AG04450 (cell line): ENCODE results near the gene KCNH4. TPM values are rescaled to one million over a fixed set of nuclear protein-coding genes. Genes with fewer than 3 reads are reported as not detected.
"Not testable (repeated sequence)": the region's sequence is repeated elsewhere in the genome, so short reads cannot be mapped to it uniquely, and the experiment has no call there.

Experiments
- CTCF ChIA-PET: fragments of 300-600, 350-600 bp; formaldehyde crosslinking; extraction: SDS; loops from one replicate; lab custom pipeline; 2022; ENCODE audit warnings: antibody characterized with exemption, inconsistent platforms; lab: Charles Lee
- POLR2A ChIA-PET: fragments of 350-600 bp; formaldehyde crosslinking; extraction: SDS; loops from one replicate; lab custom pipeline; 2021; ENCODE audit warnings: antibody characterized with exemption, inconsistent platforms; lab: Yijun Ruan, JAX
- DNase-seq: peaks from one replicate; pipeline ENCODE4 v3.0.0-alpha.2; 2011; ENCODE audit warnings: low read depth, low spot score
- H3K27ac ChIP-seq: one replicate; pipeline ENCODE4 v1.5.1; 2012; ENCODE audit warnings: low read depth, low read length, control low read depth
- H3K27me3 ChIP-seq: one replicate; pipeline ENCODE4 v1.6.0; 2012; ENCODE audit warnings: low read length; ENCODE audit not compliant: control insufficient read depth, insufficient read depth
- H3K4me3 ChIP-seq: 2 replicates; pipeline ENCODE4 v1.5.1; 2011; ENCODE audit warnings: mild to moderate bottlenecking, low read depth, low read length, control low read depth
- H3K9me3 ChIP-seq: 2 replicates; pipeline ENCODE4 v1.5.1; 2012; ENCODE audit warnings: low read length; ENCODE audit not compliant: control insufficient read depth, insufficient read depth
- polyA plus RNA-seq: library from polyadenylated mRNA; depleted of rRNA; stranded (reverse); fragments of >200 nt; gene quantifications from 2 replicates; pipeline ENCODE4 v1.2.3, GENCODE V29; 2011
- TF ChIP-seq, protein P1 (sequence below): IDR thresholded peaks from 2 replicates; pipeline ENCODE4 v1.5.1; 2011; ENCODE audit warnings: low read depth, low read length, control low read depth, inconsistent platforms

Gene KCNH4
- polyA plus RNA-seq, 1 experiment, result 0.01 TPM

DNA sequence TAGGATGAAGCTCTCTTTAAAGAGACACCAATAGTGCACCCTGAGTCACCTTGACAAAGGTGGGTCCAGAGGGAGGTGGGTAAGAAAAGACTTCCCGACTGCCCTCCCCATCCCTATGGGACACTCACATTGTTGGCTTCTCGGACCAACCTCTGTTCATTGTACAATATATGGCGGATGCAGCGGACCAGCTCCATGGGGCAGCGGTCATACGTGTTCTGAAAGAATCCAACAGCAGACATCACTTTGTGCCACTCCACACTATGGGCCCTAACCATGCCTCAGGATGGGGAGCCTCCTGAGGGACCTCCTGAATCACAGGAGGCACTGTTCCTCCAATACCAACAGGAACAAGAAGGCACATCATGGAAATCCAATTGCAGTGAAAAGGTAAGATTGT lies 43.7 kb upstream of the KCNH4 start:
- POLR2A ChIA-PET, result interaction anchor here (0.6 kb wide), 1 partner anchor 97 kb away, joined by 4 read pairs; no protein-coding TSS in a partner anchor

DNA sequence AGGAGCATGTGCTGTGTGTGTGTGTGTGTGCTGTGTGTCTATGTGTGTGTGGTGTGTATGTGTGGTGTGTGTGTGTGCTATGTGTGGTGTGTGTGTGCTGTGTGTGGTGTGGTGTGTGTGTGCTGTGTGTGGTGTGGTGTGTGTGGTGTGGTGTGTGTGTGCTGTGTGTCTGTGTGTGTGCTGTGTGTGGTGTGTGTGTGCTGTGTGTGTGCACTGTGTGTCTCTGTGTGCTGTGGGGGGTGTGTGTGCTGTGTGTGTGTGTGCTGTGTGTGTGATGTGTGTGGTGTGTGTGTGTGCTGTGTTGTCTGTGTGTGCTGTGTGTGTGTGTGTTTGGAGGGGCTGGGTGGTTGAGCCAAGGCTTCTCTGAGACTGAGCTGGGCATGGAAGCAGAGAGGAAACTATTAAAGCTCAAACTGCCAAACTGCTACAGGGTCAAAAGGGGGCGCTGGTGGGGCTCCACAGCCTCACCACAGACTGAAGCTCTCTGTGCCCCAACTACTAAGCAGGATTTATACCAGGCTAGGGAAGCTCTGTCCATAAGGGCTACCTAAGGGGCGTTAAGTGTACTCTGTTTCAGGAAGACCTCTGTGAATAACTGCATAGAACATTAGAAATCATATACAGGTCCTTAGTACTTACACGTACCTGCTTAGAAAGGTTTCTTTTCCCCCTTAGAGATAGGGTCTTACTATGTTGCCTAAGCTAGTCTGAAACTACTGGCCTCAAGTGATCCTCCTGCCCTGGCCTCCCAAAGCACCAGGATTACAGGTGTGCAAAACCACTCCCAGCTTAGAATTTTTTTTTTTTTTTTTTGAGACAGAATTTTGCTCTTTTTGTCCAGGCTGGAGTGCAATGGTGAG lies 41.2 kb upstream of the KCNH4 start:
- POLR2A ChIA-PET, result interaction anchor here (0.6 to 1.7 kb wide), 4 partner anchors 11 to 314 kb away, joined by 4 to 8 read pairs (median 4); partner anchors contain the start of genes NAGLU and STAT5B
- peak; percentile 13 for DNase-seq
- Histone ChIP-seq H3K27me3 (no peaks in the 10 kb centered on the region), H3K4me3 (no peak overlapping the region), H3K9me3 (no peaks in the 10 kb centered on the region), H3K27ac (no peak overlapping the region)
- CTCF ChIA-PET, result interaction anchor here (0.5 to 2.9 kb wide), 47 partner anchors 8 to 713 kb away, joined by 3 to 24 read pairs (median 4); partner anchors contain the start of gene CAVIN1
- TF ChIP-seq, protein P1, sequence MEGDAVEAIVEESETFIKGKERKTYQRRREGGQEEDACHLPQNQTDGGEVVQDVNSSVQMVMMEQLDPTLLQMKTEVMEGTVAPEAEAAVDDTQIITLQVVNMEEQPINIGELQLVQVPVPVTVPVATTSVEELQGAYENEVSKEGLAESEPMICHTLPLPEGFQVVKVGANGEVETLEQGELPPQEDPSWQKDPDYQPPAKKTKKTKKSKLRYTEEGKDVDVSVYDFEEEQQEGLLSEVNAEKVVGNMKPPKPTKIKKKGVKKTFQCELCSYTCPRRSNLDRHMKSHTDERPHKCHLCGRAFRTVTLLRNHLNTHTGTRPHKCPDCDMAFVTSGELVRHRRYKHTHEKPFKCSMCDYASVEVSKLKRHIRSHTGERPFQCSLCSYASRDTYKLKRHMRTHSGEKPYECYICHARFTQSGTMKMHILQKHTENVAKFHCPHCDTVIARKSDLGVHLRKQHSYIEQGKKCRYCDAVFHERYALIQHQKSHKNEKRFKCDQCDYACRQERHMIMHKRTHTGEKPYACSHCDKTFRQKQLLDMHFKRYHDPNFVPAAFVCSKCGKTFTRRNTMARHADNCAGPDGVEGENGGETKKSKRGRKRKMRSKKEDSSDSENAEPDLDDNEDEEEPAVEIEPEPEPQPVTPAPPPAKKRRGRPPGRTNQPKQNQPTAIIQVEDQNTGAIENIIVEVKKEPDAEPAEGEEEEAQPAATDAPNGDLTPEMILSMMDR, result peak; percentile 80

More for the DNA sequence above, 43.7 kb upstream of the KCNH4 start:
- no peaks in the 10 kb centered on the region for H3K9me3 ChIP-seq
- H3K27ac ChIP-seq, result no peak overlapping the region
- no peaks in the 10 kb centered on the region for H3K27me3 ChIP-seq
- TF ChIP-seq, protein P1, result no peak
- DNase-seq, result no peak
- CTCF ChIA-PET, result interaction anchor here (0.6 to 2.9 kb wide), 2 partner anchors 28 to 514 kb away, joined by 3 to 14 read pairs; no protein-coding TSS in a partner anchor
- H3K4me3 ChIP-seq, result no peak overlapping the region

DNA sequence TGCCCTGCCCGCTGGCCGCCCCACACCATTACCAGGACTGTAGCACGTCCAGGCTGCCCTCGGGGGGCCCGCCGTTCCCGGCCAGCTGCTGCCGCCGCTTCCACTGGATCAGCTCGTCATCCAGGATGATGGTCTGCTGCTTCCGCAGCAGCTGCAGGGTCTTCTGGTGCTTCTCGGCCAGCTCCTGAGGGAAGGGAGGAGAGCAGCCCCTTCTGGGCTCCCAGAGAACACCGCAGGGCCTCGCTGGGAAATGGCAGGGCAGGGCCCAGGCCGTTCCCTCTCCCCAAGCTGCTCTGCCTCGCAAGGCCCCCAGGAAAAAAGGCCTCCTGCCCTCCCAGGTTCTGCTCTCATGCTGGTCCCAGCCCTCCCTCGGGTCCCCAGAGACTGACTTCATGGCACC lies 38.3 kb upstream of the KCNH4 start:
- CTCF ChIA-PET, DNase-seq, H3K27me3 ChIP-seq, POLR2A ChIA-PET, H3K9me3 ChIP-seq, H3K4me3 ChIP-seq, H3K27ac ChIP-seq: not testable (repeated sequence)

DNA sequence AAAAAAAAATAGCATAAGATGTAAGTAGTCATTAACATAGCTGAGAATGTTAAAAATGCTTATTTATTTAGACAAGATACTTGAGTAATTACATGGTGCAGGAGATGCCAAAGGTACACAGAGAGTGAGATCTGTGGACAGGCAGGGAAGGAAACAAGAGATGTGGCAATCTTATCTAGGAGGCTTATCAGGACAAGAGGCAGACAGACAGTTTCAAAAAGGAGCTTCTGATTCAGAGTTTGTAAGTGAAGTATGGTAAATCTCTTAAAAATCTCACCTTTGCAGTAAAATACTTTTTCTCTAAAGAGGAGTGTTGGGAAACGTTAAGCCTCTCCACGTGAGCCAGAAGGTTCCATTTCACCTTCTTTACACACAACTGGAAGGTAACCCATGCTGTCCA lies 33.2 kb upstream of the KCNH4 start:
- CTCF ChIA-PET, result interaction anchor here (1.5 kb wide), 1 partner anchor 8 kb away, joined by 18 read pairs; no protein-coding TSS in a partner anchor
- no peaks in the 10 kb centered on the region for H3K9me3 ChIP-seq
- POLR2A ChIA-PET, result no interaction called here
- TF ChIP-seq, protein P1, result no peak
- H3K4me3 ChIP-seq, result no peak overlapping the region
- no peaks in the 10 kb centered on the region for H3K27me3 ChIP-seq
- H3K27ac ChIP-seq, result no peak overlapping the region
- DNase-seq, result no peak

DNA sequence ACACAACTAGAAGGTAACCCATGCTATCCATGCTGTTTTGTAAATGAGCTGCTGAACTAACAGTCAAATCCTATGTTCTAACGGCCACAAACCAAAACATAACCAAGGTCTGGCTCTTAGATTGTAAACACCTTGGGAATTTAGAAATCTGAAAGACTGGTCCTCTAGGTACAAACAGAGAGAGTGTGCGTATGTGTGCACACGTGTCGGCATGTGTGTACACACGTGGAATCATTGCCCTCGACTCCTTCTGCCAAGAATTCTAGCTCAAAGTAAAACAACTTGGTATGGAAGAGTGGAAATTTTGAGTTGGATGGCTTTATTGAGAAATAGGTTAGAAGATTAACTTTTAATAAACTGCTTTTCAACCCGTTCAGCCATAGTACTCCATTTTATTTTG lies 31.4 kb upstream of the KCNH4 start:
- DNase-seq, result no peak
- Histone ChIP-seq H3K9me3 (no peaks in the 10 kb centered on the region), H3K4me3 (no peak overlapping the region), H3K27me3 (no peaks in the 10 kb centered on the region), H3K27ac (no peak overlapping the region)
- ChIA-PET POLR2A (no interaction called here), CTCF (interaction anchor here (1.6 kb wide), 1 partner anchor 10 kb away, joined by 9 read pairs; no protein-coding TSS in a partner anchor)
- TF ChIP-seq, protein P1, result no peak

DNA sequence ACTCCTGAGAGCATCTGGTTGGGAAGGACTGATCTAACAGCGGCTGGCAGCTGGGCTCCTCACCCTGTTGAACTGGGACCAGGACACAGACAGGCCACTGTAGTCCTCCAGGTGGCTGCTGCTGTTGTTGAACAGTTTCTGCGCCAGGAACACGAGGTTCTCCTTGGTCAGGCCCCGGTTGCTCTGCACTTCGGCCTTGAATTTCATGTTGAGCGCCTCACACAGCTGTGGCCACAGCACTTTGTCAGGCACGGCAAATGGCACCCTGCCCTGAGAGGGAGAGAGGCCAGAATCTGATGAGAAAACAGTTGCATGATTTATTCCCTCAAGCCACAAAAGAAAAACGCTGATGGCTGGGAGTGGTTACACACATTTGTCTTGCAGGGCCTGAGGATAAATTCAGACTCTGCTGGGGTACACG lies 31.0 kb upstream of the KCNH4 start:
- H3K27ac ChIP-seq, H3K27me3 ChIP-seq, POLR2A ChIA-PET, DNase-seq, H3K4me3 ChIP-seq, H3K9me3 ChIP-seq: not testable (repeated sequence)
- CTCF ChIA-PET, result interaction anchor here (1.6 kb wide), 1 partner anchor 10 kb away, joined by 9 read pairs; no protein-coding TSS in a partner anchor
